ENCODE results near the gene PNPLA2.

Gene PNPLA2

DNA sequence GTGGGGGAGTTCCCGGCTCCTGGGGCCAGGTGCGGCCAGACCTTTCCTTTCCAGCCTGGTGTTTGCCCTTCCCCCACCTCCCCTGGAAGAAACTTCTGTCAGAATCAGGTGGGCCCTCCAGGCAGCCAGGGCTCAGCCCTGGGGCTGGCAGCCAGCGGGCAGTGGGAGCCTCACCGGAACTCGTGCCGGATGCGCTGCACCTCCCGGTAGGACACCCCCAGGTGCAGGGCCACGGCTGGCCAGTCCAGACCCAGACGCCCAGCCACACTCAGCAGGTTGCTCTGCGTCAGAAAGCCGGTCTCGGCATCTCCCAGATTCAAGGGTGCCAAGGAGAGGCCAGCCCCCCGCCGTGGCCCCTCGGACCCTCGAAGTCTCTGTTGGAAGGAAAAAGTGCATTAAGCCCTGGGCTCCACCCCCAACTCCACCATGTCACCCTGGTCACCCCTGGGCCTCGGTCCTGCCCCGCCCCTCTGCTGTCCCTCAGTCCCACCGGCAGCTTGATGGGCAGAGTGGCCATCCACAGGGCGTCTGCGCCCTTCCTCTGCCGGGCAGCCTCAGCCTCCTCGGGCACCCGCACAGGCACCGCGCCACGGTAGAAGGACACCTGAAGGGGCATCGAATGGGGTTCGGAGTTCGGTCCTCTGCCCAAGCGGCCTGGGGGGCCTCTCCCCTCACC is 18.9 kb upstream of the PNPLA2 start:
- no peak for DNase-seq

DNA sequence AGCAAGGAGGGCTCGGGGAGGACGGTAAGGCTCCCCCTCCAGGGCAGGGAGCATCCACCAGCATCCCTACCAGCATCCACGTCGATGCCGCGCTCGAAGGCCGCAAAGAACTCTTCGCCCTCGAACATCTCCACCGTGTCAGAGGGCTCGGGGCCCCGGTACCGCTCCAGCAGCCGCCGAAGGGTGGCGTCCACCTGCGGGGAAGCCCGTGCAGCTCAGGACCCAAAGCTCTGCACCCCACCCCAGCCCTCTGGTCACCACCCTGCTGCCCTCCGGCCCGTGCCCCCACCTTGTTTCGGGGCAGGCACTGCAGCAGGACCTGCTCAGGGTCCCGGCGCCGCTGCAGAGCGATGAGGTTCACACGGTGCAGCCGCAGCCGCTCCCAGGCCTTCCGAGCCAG is 18.2 kb upstream of the PNPLA2 start:
- DNase-seq = no peak

DNA sequence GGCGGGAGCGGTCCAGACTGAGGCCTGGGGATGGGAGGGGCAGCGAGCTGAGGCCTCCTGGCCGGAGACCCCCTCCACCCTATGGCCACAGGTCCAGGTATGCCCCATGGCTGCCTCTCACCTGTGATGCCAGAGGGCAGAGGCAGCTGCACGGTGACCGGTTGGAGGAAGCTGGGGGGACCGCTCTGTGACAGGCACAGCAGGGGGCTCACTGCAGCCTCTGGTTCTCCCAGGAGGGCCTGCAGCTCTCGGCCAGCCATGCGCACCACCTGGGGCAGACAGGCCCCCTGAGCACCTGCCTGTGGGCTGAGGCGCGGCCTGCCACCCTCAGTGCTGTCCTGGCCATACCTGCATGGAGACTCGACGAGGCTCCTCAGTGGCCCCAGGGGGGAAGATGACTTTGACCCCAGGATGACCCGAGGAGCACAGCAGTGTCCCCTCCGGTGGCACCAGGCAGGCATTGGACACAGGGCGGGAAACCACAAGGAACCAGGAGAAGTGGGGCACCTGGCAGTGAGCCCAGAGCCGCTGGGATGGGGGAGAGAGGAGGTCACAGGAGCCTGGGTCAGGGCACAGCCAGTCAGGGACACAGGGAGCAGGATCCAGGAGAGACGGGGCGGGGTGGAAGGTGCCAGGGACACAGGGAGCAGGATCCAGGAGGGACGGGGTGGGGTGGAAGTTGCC is 17.5 kb upstream of the PNPLA2 start:
- no peak for DNase-seq

DNA sequence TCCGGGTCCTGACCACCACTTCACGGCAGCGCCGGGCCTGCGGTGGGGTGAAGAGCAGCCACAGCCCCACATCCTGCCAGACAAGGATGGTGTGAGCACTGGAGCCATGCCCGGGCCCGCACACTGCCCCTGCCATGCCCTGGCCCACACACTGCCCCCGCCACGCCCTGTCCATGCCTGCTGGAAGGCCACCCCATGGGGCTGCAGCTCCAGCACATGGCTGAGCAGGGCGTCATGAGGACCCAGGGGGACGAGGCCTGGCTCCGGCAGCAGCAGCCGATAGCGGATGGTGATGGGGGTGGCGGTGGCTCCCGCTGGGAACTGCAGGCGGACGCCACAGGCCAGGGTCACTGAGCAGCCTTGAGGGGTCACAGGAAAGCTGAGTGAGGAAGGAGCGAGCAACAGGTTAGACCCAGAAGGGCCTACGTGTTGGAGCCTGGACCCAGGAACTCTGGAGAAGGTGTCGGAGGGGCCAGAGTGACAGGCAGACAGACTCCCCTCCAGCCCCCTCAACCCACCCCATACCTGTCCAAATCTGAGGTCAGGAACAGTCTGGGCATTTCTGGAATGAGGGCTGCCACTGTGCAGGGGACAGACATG is 16.6 kb upstream of the PNPLA2 start:
- no peak for DNase-seq

DNA sequence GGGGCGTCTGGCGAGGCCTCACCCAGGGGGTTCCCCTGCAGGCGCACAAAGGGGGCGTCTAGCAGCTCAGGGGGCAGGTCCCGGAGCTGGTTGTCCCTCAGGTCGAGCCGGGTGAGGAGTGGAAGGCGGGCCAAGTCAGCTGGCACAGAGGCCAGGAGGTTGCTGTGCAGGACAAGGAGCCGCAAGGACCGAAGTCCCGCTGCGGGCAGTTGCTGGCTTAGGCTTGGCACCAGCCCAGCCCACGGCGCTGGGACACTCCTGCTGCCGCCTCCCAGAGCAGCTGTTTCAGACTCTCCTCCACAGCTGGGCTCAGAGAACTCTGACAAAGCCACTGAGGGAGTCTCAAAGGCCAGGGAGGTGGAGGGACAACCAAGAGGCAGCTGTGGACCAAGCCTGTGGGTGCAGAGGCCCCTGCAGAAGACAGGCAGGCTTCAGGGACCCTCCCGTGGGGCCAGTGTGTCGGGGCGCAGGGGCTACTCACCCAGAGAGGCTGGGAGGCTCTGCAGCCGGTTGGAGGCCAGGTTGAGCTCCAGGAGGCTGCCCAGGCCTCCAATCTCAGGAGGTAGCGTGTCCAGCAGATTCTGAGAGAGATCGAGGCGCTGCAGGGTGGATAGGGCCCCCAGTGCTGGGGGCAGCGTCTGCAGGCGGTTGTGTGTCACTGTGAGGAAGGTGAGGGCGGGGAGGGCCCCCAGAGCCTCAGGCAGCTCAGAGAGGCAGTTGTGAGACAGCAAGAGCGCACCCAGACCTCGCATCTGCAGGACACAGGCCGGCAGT is 15.8 kb upstream of the PNPLA2 start:
- no peak for DNase-seq

DNA sequence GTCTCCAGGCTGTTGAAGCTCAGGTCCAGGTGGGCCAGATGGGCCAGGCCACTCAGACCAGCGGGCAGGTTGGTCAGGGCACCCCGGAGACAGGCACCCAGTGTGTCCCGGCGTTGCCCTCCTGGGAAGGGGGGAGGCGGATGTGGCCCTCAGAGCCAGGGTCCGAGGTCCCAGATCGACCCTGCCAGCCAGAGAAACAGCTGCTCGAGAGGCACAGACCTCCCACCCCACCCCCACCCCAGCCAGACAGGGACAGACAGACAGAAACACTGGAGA is 15.3 kb upstream of the PNPLA2 start:
- DNase-seq = no peak

DNA sequence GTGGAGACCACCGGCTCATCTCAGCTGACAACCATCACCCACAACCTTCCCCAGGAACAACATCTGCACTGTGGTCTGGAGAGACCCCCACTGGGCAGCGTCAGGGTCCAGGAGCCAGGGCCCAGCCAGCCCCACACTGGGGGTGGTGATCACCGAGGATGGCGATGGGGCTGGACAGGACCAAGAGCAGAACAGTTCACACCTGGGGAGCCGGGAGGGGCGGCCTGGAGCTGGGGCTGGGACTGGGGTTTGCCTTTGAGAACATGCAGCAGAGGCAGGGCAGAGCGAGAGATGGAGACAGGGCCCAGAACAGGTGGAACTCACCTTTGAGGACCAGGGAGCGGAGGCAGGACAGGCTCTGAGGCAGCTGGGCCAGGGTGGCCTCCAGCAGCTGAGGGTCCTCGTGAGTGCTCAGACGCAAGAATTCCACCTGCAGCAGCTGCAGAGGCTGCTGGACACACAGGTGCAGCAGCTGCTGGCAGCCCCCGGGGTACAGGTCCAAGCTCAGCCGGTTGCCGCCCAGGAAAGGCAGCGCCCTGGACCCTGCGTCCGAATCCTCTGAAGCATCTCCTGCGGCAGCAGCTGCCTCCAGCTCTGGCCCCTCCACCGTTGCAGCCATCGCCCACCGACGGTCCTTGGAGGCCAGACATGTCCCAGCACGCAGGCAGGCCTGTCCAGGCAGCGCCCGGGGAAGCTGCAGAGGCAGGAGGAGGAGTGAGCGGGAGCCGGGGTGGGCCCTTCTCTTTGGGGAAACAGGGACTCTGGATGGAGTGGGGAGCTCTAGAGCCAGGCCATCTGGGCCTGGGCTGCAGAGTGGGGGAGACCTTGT is 14.7 kb upstream of the PNPLA2 start:
- no peak for DNase-seq

DNA sequence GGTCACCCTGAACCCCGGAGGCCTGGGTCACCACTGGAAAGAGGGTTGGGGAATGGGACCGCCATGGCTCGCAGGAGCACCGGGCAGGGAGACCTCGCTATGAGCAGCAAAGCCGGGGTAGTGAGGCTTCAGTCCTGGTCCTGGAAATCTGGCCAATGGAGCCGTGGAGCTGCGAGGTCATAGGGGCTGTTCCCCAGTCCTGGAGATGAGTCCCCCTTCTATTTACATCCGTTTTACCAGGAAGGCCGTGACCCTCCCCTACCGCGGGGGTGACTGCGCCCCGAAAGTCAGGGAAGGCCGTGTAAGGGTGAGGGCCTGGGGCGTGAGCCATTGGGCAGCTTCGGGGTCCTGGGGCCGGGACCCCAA is 14.1 kb upstream of the PNPLA2 start:
- no peak for DNase-seq

DNA sequence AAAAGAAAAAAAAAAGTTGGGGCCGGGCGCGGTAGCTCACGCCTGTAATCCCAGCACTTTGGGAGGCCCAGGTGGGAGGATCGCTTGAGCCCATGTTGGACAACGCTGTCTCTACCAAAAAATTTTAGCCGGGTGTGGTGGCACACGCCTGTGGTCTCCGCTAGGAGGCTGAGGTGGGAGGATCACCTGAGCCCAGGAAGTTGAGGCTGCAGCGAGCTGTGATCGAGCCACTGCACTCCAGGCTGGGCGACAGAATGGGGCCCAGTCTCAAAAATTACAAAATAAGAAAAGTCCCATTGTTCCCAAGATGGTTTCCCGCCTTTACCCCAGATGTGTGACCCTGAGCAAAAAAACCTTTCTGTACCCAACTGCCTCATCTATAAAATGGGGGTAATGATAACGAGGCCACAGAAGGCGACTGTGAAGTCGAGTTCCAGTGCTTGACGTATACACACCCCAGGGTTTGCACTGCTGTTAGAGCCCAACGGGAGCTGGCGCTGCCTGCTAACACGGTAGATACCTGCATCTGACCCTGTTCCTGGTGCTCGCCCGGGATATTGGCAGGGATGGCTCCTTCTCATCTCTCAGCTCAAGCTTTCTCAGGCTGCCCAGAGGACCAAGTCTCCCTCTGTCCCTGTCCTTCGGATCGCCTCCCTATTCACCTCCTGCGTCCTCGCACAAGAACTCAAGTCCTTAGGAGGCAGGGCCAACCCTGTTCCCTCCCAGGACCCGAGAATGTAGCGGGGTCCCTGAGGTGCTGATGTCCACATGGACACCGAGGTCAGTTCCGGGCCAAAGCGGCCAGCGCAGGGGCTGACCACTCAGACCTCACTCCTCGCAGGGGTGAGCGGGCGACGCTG is 10.1 kb upstream of the PNPLA2 start:
- DNase-seq = peak; percentile 64

DNA sequence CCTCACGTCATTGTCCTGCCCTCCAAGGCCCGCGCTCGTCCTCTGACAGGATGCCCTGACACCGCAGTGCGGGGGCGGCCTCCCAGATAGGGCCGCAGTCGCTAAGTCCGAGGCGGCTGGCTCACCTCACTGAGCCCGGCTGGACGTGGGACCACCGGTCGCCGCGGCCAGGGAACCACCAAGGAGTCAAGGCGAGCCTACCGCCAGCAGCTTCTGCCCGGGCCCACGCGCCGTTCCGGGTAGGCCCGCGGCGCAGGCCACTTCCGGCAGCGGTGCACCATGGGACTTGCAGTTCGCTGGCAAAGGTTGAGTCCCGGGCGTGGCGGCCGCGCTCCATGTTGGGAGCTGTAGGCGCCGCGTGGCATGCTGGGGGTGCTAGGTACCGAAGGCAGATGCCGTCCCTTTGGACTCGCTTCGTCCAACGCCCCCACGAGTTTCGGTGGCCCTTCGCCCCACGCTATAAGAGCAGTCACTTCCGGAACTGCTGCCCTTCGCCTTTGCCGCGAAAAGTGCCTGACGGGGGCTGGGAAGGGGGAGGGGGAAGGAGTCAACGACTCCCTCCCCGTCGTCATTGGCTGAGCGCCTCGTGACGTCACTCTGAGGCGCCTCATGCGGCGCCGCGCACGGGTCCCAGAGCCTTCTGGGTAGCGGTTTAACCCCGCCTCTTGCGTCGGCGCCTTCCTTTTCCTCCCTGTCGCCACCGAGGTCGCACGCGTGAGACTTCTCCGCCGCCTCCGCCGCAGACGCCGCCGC is 9.3 kb upstream of the PNPLA2 start, which contains the start of gene RPLP2:
RPLP2 (plus strand) TSS at position 681 of the 753 bp plus-strand sequence. CDS start 268 bp downstream, outside the sequence.
- peak; percentile 99 for DNase-seq

DNA sequence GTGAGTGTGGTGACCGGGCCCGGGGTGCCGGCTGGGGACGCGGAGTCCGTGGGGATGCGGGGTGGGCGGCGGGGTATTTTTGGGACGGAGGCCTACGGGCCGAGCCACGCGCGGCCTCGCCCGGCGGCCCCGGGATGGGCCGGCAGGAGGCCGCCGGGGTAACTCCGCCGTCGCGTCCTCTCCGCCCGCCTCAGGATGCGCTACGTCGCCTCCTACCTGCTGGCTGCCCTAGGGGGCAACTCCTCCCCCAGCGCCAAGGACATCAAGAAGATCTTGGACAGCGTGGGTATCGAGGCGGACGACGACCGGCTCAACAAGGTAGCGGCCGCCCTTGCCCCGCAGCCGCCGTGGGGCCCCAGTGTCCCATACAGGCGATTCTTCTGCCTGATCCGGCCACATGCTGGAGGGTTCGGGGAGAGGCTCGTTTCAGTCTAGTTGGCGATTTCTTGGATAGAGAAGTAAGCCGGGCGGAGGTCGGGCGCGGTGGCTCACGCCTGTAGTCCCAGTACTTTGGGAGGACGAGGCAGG is 8.6 kb upstream of the PNPLA2 start:
- DNase-seq = no peak

DNA sequence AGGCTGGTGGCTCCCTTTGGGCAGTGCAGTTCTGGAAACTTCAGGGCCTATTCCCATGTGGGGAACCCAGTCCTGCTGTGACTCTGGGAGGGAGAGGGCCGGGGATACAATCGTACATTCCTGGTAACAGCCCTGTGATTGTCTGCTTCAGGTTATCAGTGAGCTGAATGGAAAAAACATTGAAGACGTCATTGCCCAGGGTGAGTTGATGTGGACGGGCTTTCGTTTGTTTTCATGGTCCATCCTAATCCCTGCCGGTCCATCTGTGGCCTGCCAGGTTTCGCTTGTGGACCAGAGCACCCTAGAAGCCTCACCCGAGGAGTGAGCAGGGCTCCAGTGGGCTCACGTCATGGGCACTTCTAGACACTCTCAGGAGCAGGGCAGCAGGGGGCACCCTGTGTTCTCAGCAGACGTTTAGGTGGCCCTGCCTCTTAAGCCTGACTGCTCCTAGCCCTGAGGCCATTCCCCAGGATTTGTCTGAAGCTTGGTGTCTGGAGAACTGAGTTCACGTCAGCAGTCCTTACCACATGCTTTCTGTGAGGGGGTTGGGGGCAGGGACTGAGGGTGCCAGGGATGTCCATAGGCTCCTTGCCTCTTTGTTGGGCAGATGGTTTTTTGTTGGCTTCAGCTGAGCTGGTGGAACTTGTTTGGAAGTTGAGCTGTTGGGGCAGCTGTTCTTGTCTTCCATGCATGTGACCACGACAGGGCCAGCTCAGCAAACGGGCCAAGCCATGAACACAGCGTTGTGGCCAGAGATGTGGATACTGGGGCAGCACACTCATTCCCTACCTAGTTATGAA is 7.1 kb upstream of the PNPLA2 start:
- no peak for DNase-seq

DNA sequence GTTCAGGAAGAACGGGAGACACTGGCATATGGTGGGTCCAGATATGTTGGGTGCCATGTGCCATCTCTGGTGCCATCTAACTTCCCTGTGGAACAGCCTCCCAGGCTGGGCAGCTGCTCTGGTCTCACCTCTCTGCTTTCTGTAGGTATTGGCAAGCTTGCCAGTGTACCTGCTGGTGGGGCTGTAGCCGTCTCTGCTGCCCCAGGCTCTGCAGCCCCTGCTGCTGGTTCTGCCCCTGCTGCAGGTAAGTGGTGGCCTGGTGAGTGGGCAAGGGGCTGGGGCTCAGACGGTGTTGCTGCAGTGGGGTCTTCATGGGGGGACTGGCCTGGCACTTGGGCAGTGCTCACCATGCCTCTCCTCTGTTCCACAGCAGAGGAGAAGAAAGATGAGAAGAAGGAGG is 6.3 kb upstream of the PNPLA2 start:
- no peak for DNase-seq

DNA sequence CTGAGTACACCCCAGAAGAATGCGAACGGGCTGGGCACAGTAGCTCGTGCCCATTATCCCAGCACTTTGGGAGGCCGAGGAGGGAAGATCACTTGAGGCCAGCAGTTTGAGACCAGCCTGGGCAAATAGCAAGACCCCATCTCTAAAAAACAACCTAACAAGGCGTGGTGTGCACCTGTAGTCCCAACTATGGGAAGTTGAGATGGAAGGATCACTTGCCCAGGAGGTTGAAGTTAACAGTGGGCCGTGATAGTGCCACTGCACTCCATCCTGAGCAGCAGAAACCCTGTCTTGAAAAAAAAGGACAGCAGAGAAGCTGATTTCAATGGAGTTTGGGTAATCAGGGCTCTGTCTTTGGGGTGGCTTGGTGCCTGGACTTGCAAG is 5.7 kb upstream of the PNPLA2 start:
- DNase-seq = no peak

DNA sequence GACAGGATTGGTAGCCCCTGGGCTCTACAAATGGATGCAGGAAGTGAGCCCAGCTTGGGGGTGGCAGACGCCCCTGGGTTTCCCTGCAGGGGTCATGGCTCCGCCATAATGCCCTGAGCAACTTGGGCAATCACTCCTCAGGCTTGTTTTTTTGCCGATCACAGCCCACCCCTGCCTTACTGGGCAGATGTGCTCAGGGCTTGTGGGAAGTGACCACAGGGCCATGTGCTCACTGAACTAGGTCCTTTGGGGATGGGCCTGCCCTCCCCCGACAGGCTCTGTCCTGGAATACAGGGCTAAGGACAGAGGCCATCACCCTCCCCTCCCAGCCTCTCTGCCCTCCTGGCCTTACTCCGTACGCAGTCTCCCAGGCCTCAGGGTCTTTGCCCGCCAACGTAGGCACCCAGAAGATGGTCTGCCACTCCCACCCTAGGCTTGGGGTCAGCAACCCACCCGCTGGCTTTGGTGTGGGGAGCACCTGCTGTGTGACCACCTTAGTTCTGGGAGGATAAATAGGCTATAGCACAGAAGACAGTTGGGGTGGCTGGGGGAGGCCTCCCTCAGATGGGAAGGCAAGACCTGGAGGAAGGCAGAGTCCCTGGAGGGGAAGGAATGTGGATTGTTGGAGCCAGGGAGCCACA is 5.1 kb upstream of the PNPLA2 start:
- DNase-seq = no peak

DNA sequence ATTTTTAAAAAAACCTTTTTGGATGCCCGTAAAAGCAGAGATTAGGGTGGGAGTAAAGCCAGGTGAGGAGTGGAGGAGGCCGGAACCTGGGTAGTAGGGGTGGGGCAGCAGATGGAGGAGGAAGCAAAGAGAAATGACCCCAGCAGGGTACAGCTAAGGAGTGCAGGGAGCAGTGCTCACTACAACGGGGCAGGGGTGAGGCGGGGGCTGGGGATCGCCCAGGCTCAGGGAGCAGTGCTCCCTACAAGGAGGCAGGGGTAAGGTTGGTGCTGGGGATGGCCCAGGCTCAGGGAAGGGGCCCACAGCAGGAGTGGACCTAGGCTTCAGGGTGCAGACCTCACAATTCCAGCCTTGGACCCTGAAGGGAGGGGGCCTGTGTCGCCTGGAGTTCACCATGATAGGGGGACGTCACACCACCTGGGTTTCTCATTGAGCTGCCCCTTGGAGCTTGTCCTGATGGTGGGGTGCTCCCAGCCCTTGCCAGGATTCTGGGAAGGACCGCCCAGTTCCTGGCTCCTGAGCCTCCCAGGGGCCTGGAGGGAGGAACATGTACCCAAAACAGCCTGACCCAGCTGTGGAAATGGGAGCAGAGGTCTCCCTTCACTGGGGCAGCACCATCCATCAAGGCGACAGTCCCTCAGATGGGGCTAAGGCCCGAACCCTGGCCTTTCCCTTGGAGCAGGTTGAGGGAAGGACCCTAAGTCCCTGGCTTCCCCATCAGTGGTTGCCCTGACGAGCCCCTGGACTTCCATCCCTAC is 2.9 kb upstream of the PNPLA2 start:
- DNase-seq = no peak

DNA sequence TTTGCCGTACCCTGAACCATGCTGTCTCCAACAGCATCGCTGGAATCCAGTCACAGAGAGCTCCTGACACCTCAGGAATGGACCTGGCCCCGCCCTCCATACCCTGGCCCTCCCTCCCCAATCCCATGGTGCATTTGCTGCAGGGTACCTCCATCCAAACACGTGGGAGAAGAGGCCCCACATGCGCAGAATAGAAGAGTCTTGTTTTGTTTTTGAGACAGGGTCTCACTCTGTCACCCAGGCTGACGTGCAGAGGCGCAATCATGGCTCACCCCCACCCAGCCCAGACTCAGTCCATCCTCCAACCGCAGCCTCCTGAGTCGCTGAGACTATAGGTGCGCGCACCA is 2.3 kb upstream of the PNPLA2 start:
- no peak for DNase-seq

DNA sequence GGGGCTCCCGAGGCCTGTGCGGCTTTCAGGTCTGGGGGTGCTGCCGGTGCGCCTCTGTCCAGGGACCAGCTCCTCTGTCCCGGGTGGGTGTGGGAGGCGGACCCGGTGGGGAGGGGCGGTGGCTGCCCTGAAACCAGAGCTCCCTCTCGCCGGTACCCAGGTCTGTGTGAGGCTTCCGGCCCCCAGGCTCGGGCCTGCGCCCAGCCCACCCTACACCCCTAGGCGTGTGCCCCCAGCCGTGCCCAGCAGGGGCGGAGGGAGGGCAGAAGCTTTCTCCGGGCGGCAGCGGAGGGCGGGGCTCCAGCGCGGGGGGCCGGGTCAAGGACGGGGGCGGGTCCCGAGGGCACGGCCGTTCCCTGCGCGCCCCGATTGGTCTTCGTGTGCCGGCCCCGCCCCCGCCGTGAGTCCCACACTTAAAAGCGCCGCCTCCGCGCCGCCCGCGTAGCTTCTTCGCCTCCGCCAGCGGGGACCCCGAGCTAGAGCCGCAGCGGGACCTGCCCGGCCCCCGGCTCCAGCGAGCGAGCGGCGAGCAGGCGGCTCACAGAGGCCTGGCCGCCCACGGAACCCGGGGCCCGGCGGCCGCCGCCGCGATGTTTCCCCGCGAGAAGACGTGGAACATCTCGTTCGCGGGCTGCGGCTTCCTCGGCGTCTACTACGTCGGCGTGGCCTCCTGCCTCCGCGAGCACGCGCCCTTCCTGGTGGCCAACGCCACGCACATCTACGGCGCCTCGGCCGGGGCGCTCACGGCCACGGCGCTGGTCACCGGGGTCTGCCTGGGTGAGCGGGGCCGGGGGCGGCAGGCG is 616 bp downstream of the PNPLA2 start:
- DNase-seq = peak; percentile 92
